Astrocyte (in vitro differentiated cells and primary cell): ENCODE data around the gene LRIF1. TPM values are rescaled to one million over a fixed set of nuclear protein-coding genes. Genes with fewer than 3 reads are reported as not detected.
"Not testable (repeated sequence)": the region's sequence is repeated elsewhere in the genome, so short reads cannot be mapped to it uniquely, and the experiment has no call there.

Source experiments
- DNase-seq: peaks from one replicate; pipeline ENCODE4 v3.0.0-alpha.2; 2010; ENCODE audit warnings: low read depth
- FAIRE-seq: peaks from 2 replicates; lab custom pipeline; 2011; peaks lifted over from hg19 to GRCh38; lab: Jason Lieb, UNC
- H2AFZ ChIP-seq: 2 replicates; pipeline ENCODE4 v1.6.0; 2012; ENCODE audit warnings: low read depth, low read length, inconsistent platforms
- H3K27ac ChIP-seq: 2 replicates; pipeline ENCODE4 v1.5.1; 2011; ENCODE audit warnings: low read depth, low read length, inconsistent platforms
- H3K27me3 ChIP-seq: 2 replicates; pipeline ENCODE4 v1.6.0; 2011; ENCODE audit warnings: low read length, inconsistent platforms; ENCODE audit not compliant: insufficient read depth
- H3K36me3 ChIP-seq: 2 replicates; pipeline ENCODE4 v1.5.1; 2011; ENCODE audit warnings: low read length, inconsistent platforms; ENCODE audit not compliant: insufficient read depth
- H3K4me1 ChIP-seq: 2 replicates; pipeline ENCODE4 v1.5.1; 2011; ENCODE audit warnings: low read length, inconsistent platforms; ENCODE audit not compliant: insufficient read depth
- H3K4me2 ChIP-seq: 2 replicates; pipeline ENCODE4 v1.6.0; 2012; ENCODE audit warnings: low read length, inconsistent platforms
- H3K4me3 ChIP-seq: 2 replicates; pipeline ENCODE4 v1.5.1; 2011; ENCODE audit warnings: low read depth, mild to moderate bottlenecking, low read length, inconsistent platforms; ENCODE audit not compliant: insufficient read depth
- H3K79me2 ChIP-seq: 2 replicates; pipeline ENCODE4 v1.6.0; 2012; ENCODE audit warnings: mild to moderate bottlenecking, low read length, inconsistent platforms; ENCODE audit not compliant: insufficient read depth
- H3K9ac ChIP-seq: 2 replicates; pipeline ENCODE4 v1.6.0; 2012; ENCODE audit warnings: mild to moderate bottlenecking, low read length, inconsistent platforms
- H3K9me3 ChIP-seq: 2 replicates; pipeline ENCODE4 v1.5.1; 2012; ENCODE audit warnings: low read depth, mild to moderate bottlenecking, low read length, inconsistent platforms; ENCODE audit not compliant: insufficient read depth
- H4K20me1 ChIP-seq: 2 replicates; pipeline ENCODE4 v1.6.0; 2012; ENCODE audit warnings: low read length, inconsistent platforms; ENCODE audit not compliant: insufficient read depth
- H3K27ac Mint-ChIP-seq: one replicate; pipeline ENCODE4 v1.8.0; 2021; ENCODE audit warnings: mild to moderate bottlenecking, mixed read lengths; ENCODE audit not compliant: unreplicated experiment
- H3K27me3 Mint-ChIP-seq: one replicate; pipeline ENCODE4 v1.8.0; 2021; ENCODE audit warnings: low read depth, mixed read lengths; ENCODE audit not compliant: unreplicated experiment
- H3K36me3 Mint-ChIP-seq: one replicate; pipeline ENCODE4 v1.8.0; 2021; ENCODE audit warnings: low read depth, mixed read lengths; ENCODE audit not compliant: unreplicated experiment
- H3K4me1 Mint-ChIP-seq: one replicate; pipeline ENCODE4 v1.8.0; 2021; ENCODE audit warnings: low read depth, mixed read lengths; ENCODE audit not compliant: unreplicated experiment
- H3K4me3 Mint-ChIP-seq: one replicate; pipeline ENCODE4 v1.8.0; 2021; ENCODE audit warnings: mild to moderate bottlenecking, moderate library complexity, mixed read lengths; ENCODE audit not compliant: unreplicated experiment
- H3K9me3 Mint-ChIP-seq: one replicate; pipeline ENCODE4 v1.8.0; 2021; ENCODE audit warnings: mild to moderate bottlenecking, mixed read lengths; ENCODE audit not compliant: unreplicated experiment
- EZH2 ChIP-seq: IDR thresholded peaks from 2 replicates; pipeline ENCODE4 v1.6.1; 2012; ENCODE audit warnings: mild to moderate bottlenecking, low read length, inconsistent platforms; ENCODE audit not compliant: insufficient read depth
- total RNA-seq: library from RNA; stranded (reverse); gene quantifications from 2 replicates; pipeline ENCODE4 v1.2.1, GENCODE V29; 2021
- TF ChIP-seq, protein P1 (sequence below): IDR thresholded peaks from 2 replicates; pipeline ENCODE4 v1.5.1; 2011; ENCODE audit warnings: low read depth, mild to moderate bottlenecking, inconsistent platforms, low read length, moderate library complexity; ENCODE audit not compliant: insufficient read depth

LRIF1 gene
- total RNA-seq, 1 donor from 2014 or later = 19.4 TPM

DNA sequence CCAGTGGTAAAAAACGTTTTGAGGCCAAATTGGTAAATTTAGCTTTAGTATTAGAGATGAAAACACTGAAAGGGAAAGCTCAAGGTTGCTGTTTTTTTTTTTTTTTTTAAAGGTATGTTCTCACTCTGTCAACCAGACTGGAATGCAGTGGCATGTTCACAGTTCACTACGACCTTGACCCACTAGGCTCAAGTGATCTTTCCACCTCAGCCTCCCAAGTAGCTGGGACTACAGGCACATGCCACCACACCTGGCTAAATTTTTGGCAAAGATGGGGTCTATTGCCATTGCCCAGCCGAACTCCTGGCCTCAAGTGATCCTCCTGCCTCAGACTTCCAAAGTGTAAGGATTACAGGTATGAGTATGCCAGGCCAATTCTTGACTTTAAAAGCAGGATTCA lies 18.9 kb downstream of the LRIF1 start:
- DNase-seq = no peak
- Histone ChIP-seq H3K36me3 (peaks cover 11% of the 10 kb centered on the region), H3K27ac (no peak overlapping the region), H2AFZ (no peak overlapping the region), H3K79me2 (no peaks in the 10 kb centered on the region), H3K9ac (no peak overlapping the region), H3K27me3 (no peaks in the 10 kb centered on the region), H4K20me1 (no peaks in the 10 kb centered on the region), H3K9me3 (no peaks in the 10 kb centered on the region), H3K4me3 (no peak overlapping the region), H3K4me1 (no peaks in the 10 kb centered on the region), H3K4me2 (no peak overlapping the region)
- TF ChIP-seq, protein P1, sequence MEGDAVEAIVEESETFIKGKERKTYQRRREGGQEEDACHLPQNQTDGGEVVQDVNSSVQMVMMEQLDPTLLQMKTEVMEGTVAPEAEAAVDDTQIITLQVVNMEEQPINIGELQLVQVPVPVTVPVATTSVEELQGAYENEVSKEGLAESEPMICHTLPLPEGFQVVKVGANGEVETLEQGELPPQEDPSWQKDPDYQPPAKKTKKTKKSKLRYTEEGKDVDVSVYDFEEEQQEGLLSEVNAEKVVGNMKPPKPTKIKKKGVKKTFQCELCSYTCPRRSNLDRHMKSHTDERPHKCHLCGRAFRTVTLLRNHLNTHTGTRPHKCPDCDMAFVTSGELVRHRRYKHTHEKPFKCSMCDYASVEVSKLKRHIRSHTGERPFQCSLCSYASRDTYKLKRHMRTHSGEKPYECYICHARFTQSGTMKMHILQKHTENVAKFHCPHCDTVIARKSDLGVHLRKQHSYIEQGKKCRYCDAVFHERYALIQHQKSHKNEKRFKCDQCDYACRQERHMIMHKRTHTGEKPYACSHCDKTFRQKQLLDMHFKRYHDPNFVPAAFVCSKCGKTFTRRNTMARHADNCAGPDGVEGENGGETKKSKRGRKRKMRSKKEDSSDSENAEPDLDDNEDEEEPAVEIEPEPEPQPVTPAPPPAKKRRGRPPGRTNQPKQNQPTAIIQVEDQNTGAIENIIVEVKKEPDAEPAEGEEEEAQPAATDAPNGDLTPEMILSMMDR = no peak
- no peak for TF ChIP-seq EZH2
- Mint-ChIP-seq H3K4me1 (peaks cover 8% of the 10 kb centered on the region), H3K27ac (no peak overlapping the region), H3K27me3 (no peaks in the 10 kb centered on the region), H3K36me3 (peaks cover 26% of the 10 kb centered on the region), H3K9me3 (peaks cover 13% of the 10 kb centered on the region), H3K4me3 (no peak overlapping the region)
- no peak for FAIRE-seq

- Histone ChIP-seq H3K4me3 (no peak overlapping the region), H2AFZ (no peak overlapping the region), H3K79me2 (no peaks in the 10 kb centered on the region), H3K27ac (no peak overlapping the region), H4K20me1 (no peaks in the 10 kb centered on the region), H3K4me2 (no peak overlapping the region), H3K9ac (no peak overlapping the region), H3K9me3 (no peaks in the 10 kb centered on the region), H3K4me1 (no peaks in the 10 kb centered on the region), H3K36me3 (no peaks in the 10 kb centered on the region), H3K27me3 (no peaks in the 10 kb centered on the region)
- Mint-ChIP-seq H3K4me1 (no peaks in the 10 kb centered on the region), H3K9me3 (peaks cover 11% of the 10 kb centered on the region), H3K27me3 (no peaks in the 10 kb centered on the region), H3K27ac (no peak overlapping the region), H3K4me3 (no peak overlapping the region), H3K36me3 (peaks cover 2% of the 10 kb centered on the region)
- DNase-seq (no peak), FAIRE-seq (no peak)
- TF ChIP-seq EZH2 = no peak
- TF ChIP-seq, protein P1 = no peak
Observed at GRCh38 chr1:110936567-110936966, 27.2 kb downstream of the LRIF1 start.

DNA sequence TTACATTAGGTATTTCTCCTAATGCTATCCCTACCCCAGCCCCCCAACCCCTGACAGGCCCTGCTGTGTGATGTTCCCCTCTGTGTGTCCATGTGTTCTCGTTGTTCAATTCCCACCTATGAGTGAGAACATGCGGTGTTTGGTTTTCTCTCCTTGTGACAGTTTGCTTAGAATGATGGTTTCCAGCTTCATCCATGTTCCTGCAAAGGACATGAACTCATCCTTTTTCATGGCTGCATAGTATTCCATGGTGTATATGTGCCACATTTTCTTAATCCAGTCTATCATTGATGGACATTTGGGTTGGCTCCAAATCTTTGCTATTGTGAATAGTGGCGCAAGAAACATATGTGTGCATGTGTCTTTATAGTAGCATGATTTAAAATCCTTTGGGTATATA lies 32.6 kb downstream of the LRIF1 start:
- not testable (repeated sequence) for H3K4me3 Mint-ChIP-seq, H3K9ac ChIP-seq, DNase-seq, H4K20me1 ChIP-seq, H2AFZ ChIP-seq, H3K4me1 ChIP-seq, H3K79me2 ChIP-seq, H3K36me3 ChIP-seq, H3K27ac Mint-ChIP-seq, H3K36me3 Mint-ChIP-seq, H3K9me3 ChIP-seq, H3K4me1 Mint-ChIP-seq, H3K27ac ChIP-seq, H3K27me3 ChIP-seq, H3K4me2 ChIP-seq, H3K9me3 Mint-ChIP-seq, FAIRE-seq, H3K4me3 ChIP-seq, H3K27me3 Mint-ChIP-seq
